Chondrocyte (in vitro differentiated cells): ENCODE results near the gene BCKDHA. TPM values are rescaled to one million over a fixed set of nuclear protein-coding genes. Genes with fewer than 3 reads are reported as not detected.
"Not testable (repeated sequence)": the region's sequence is repeated elsewhere in the genome, so short reads cannot be mapped to it uniquely, and the experiment has no call there.

Experiments
- DNase-seq: peaks from one replicate; pipeline ENCODE4 v3.0.0; 2021; ENCODE audit warnings: mixed read lengths, low spot score
- H3K27ac Mint-ChIP-seq: one replicate; pipeline ENCODE4 v1.8.0; 2021; ENCODE audit warnings: mild to moderate bottlenecking, moderate library complexity, mixed read lengths; ENCODE audit not compliant: unreplicated experiment
- H3K27me3 Mint-ChIP-seq: 2 replicates; pipeline ENCODE4 v1.8.0; 2021; ENCODE audit warnings: low read depth, mixed read lengths
- H3K36me3 Mint-ChIP-seq: 2 replicates; pipeline ENCODE4 v1.8.0; 2021; ENCODE audit warnings: low read depth, mixed read lengths
- H3K4me1 Mint-ChIP-seq: 2 replicates; pipeline ENCODE4 v1.8.0; 2021; ENCODE audit warnings: low read depth, mild to moderate bottlenecking, mixed read lengths
- H3K4me3 Mint-ChIP-seq: one replicate; pipeline ENCODE4 v1.8.0; 2021; ENCODE audit warnings: mild to moderate bottlenecking, moderate library complexity, mixed read lengths; ENCODE audit not compliant: unreplicated experiment
- H3K9me3 Mint-ChIP-seq: 2 replicates; pipeline ENCODE4 v1.8.0; 2021; ENCODE audit warnings: low read depth, mixed read lengths
- total RNA-seq: library from RNA; stranded (reverse); gene quantifications from 3 replicates; pipeline ENCODE4 v1.2.1, GENCODE V29; 2021
- TF ChIP-seq, protein P1 (sequence below): fragments of 200-600 bp; sonication (generic); IDR thresholded peaks from 2 replicates; pipeline ENCODE4 v1.5.0; 2021; ENCODE audit warnings: antibody characterized with exemption, mild to moderate bottlenecking, moderate library complexity

The BCKDHA gene
- total RNA-seq, 1 donor from 2014 or later: 14.0 TPM

DNA sequence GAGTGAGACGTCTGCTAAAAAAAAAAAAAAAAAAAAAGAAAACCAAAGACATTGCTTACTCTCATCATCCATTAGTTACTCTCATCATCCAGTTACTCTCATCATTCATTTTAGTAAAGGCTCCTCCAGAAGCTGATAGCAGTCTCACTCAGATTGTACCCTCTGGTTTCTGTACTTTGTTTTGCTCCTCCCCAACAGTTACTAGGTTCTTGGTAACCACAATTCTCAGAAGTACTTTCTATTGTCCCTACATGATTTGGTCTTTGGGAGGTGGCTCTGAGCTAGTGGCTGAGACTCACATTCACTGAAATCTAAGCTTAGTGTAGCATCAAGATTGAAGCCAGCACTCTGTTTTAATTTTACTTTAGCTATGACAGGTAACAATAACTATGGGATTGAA, 59.6 kb downstream of the BCKDHA start:
- no peak overlapping the region for H3K4me3 Mint-ChIP-seq
- H3K9me3 Mint-ChIP-seq: no peaks in the 10 kb centered on the region
- H3K4me1 Mint-ChIP-seq: no peaks in the 10 kb centered on the region
- no peak for DNase-seq
- TF ChIP-seq, protein P1, sequence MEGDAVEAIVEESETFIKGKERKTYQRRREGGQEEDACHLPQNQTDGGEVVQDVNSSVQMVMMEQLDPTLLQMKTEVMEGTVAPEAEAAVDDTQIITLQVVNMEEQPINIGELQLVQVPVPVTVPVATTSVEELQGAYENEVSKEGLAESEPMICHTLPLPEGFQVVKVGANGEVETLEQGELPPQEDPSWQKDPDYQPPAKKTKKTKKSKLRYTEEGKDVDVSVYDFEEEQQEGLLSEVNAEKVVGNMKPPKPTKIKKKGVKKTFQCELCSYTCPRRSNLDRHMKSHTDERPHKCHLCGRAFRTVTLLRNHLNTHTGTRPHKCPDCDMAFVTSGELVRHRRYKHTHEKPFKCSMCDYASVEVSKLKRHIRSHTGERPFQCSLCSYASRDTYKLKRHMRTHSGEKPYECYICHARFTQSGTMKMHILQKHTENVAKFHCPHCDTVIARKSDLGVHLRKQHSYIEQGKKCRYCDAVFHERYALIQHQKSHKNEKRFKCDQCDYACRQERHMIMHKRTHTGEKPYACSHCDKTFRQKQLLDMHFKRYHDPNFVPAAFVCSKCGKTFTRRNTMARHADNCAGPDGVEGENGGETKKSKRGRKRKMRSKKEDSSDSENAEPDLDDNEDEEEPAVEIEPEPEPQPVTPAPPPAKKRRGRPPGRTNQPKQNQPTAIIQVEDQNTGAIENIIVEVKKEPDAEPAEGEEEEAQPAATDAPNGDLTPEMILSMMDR: no peak
- no peaks in the 10 kb centered on the region for H3K36me3 Mint-ChIP-seq
- no peak overlapping the region for H3K27ac Mint-ChIP-seq
- H3K27me3 Mint-ChIP-seq: peaks cover 51% of the 10 kb centered on the region

DNA sequence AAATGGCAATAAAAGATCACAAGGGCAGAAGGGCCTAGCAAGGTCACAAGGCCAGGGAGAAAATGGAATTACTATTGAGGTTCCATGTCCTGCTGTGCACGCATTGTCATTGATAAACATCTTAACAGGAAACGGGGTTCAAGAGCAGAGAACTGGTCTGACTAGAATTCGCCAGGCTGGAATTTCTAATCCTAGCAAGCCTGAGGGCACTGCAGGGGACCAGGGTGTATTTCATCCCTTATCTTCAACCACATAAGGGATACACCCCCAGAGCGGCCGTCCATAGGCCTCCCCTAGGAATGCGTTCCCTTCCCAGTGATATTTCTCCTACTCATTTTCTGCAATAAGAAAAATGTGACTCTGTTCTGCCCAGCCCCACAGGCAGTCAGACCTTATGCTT, 64.9 kb downstream of the BCKDHA start:
- H3K4me3 Mint-ChIP-seq: no peak overlapping the region
- H3K36me3 Mint-ChIP-seq: no peaks in the 10 kb centered on the region

GRCh38 chr19:41463257-41464256, 65.9 kb downstream of the BCKDHA start:
- H3K36me3 Mint-ChIP-seq, H3K27ac Mint-ChIP-seq, H3K4me1 Mint-ChIP-seq, H3K9me3 Mint-ChIP-seq, H3K4me3 Mint-ChIP-seq, DNase-seq: not testable (repeated sequence)
- peaks cover 59% of the 10 kb centered on the region for H3K27me3 Mint-ChIP-seq

More for the DNA sequence above, 64.9 kb downstream of the BCKDHA start:
- TF ChIP-seq, protein P1: no peak
- Mint-ChIP-seq H3K4me1 (no peaks in the 10 kb centered on the region), H3K27ac (no peak overlapping the region), H3K27me3 (peaks cover 67% of the 10 kb centered on the region), H3K9me3 (no peaks in the 10 kb centered on the region)
- DNase-seq: no peak

Other genes with a start within 250 kb of the BCKDHA start
- gene CYP2S1, start 204.6 kb upstream of the BCKDHA start, total RNA-seq: not detected in 3 replicates
- 151 to 218 TPM (median 214 TPM) in 3 replicates for gene AXL, start 178.6 kb upstream of the BCKDHA start, total RNA-seq
- 158 to 195 TPM (median 161 TPM) in 3 replicates for gene HNRNPUL1, start 133.4 kb upstream of the BCKDHA start, total RNA-seq
- gene CCDC97, start 87.6 kb upstream of the BCKDHA start, total RNA-seq: 21.8 to 33.2 TPM (median 25.5 TPM) in 3 replicates
- 188 to 197 TPM (median 195 TPM) in 3 replicates for gene TGFB1, start 43.9 kb upstream of the BCKDHA start, total RNA-seq
- 2.0 to 3.0 TPM (median 2.6 TPM) in 3 replicates for gene B9D2, start 33.7 kb upstream of the BCKDHA start, total RNA-seq
- gene TMEM91, start 21.3 kb upstream of the BCKDHA start, total RNA-seq: 4.8 to 6.8 TPM (median 5.4 TPM) in 3 replicates
- gene EXOSC5, start 459 bp upstream of the BCKDHA start, total RNA-seq: 5.5 to 7.6 TPM (median 6.2 TPM) in 3 replicates
- 0.23 to 0.70 TPM in 2 of 3 replicates, not detected in the other for gene B3GNT8, start 29.6 kb downstream of the BCKDHA start, total RNA-seq
- gene DMAC2, start 42.1 kb downstream of the BCKDHA start, total RNA-seq: 27.9 to 28.0 TPM (median 28.0 TPM) in 3 replicates
- gene ERICH4, start 45.3 kb downstream of the BCKDHA start, total RNA-seq: not detected in 3 replicates
- gene CEACAM21, start 178.3 kb downstream of the BCKDHA start, total RNA-seq: not detected in 3 replicates
- not detected in 3 replicates for gene CEACAM4, start 229.3 kb downstream of the BCKDHA start, total RNA-seq